Sigmoid colon (tissue), 7 donors: Measurements from ENCODE around the gene C3orf22. TPM values are rescaled to one million over a fixed set of nuclear protein-coding genes. Genes with fewer than 3 reads are reported as not detected.
A peak's percentile ranks its signal among the peaks of the same experiment; 100 is the strongest.

Experiments
- DNase-seq: peaks from one replicate; pipeline ENCODE4 v3.0.0-alpha.2; 2019
- H3K27ac ChIP-seq, 4 donors: fragments of 200-600 bp; sonication (generic); one replicate each; pipeline ENCODE4 v1.5.1; 2016 to 2019; ENCODE audit warnings: mild to moderate bottlenecking in 1 of 4
- H3K27me3 ChIP-seq, 3 donors: fragments of 200-600 bp; sonication (generic); one replicate each; pipeline ENCODE4 v1.5.1; 2019; ENCODE audit warnings: mild to moderate bottlenecking in 1 of 3
- H3K36me3 ChIP-seq, 4 donors: fragments of 200-600 bp; sonication (generic); one replicate each; pipeline ENCODE4 v1.5.1; 2016 to 2019
- H3K4me1 ChIP-seq, 4 donors: fragments of 200-600 bp; sonication (generic); one replicate each; pipeline ENCODE4 v1.5.1; 2017 to 2019
- H3K4me3 ChIP-seq, 4 donors: fragments of 200-600 bp; sonication (generic); one replicate each; pipeline ENCODE4 v1.5.1; 2017 to 2019; ENCODE audit warnings: mild to moderate bottlenecking in 2 of 4, moderate library complexity in 1 of 4
- H3K9me3 ChIP-seq, 4 donors: fragments of 200-600 bp in 3 of 4; sonication (generic) in 3 of 4; one replicate each; pipeline versions ENCODE4 v1.5.1 to v1.6.1; 2013 to 2019
- EP300 ChIP-seq, 4 donors: sonication (generic); formaldehyde crosslinking; IDR thresholded peaks; one replicate each; pipeline ENCODE4 v1.6.1; 2017; ENCODE audit warnings: antibody characterized with exemption in 4 of 4
- POLR2A ChIP-seq, 2 donors: fragments of 450-650 bp; IDR thresholded peaks; one replicate each; pipeline ENCODE4 v1.6.1; 2016; ENCODE audit warnings: antibody characterized with exemption in 2 of 2, mild to moderate bottlenecking in 2 of 2, moderate library complexity in 2 of 2
- POLR2AphosphoS5 ChIP-seq, 4 donors: sonication (generic); formaldehyde crosslinking; IDR thresholded peaks; one replicate each; pipeline ENCODE4 v1.6.1; 2017; ENCODE audit warnings: antibody characterized with exemption in 4 of 4
- WGBS, 2 donors: extraction: QIAGEN DNeasy Blood & Tissue Kit; methylation state at CpG; one replicate each; pipeline ENCODE4 v1.1.7; 2013; 5-methylcytosine and 5-hydroxymethylcytosine counted together
- intact Hi-C: fragments of 100-400 bp; cut with DNase I; formaldehyde crosslinking; loops from one replicate; pipeline ENCODE4 v1.15.1; 2023
- polyA plus RNA-seq, 3 donors: library from polyadenylated mRNA; stranded (reverse); fragments of 200-250 nt; gene quantifications; one replicate each; pipeline ENCODE4 v1.2.3, GENCODE V29; 2013
- total RNA-seq, 4 donors: library from RNA; depleted of rRNA; stranded (reverse); fragments of >200 nt; gene quantifications; one replicate each; pipeline ENCODE4 v1.1.0, GENCODE V29; 2016
- TF ChIP-seq, protein P1 (sequence below), 4 experiments: fragments of 450-650 bp in 3 of 4; fragments of 200-600 bp in 1 of 4; IDR thresholded peaks; one replicate each; pipeline ENCODE4 v1.5.1; 2016 to 2019; ENCODE audit warnings: antibody characterized with exemption in 4 of 4, mild to moderate bottlenecking in 3 of 4, moderate library complexity in 2 of 4
- donor health status: healthy with polysubstance abuse.
- donor health status: Bipolar disorder and iron deficiency.
- donor health status: healthy.

The C3orf22 gene
- total and polyA plus RNA-seq, 7 donors = 0.54 TPM; not detected in 6

DNA sequence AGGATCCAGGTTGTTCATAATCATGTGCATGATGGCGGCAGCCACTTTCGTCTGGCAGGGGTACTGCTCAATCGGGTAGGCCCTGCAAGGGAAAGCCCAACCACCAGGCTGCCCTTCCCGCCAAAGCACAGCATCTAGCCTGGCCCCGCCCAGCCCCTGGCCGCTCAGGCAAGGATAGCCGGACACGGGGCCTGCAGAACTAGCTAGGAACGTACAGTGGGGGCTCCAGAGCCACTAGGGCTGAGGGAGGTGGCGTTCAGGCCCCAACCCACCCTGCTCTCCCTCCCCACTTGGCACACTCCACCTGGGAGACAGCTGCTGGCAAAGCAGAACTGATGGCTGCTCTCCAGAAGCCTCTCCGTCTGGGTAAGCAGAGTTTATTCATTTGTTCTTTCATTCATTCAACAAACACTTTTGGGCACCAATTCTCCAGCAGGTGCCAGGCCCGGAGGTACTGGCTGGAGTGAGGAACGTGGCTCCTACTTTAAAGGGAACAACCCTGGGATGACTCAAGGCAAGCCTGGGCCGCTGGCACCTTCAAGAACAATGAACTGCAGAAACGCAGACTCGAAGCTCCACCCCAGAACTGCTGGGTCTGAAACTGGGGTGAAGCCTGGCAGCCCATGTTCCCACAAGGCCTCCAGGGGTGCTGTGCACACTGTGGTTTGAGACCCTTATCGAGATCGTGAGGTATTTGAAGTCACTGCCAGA, 49.0 kb downstream of the C3orf22 start:
- WGBS, 2 donors = 59 to 81% methylated on average over 18 of the region's 18 CpGs
- intact Hi-C loops = no loop called here
- Histone ChIP-seq H3K9me3 (no peaks in the 10 kb centered on the region), H3K4me1 (peaks cover 0 to 11% (median 0%) of the 10 kb centered on the region in 4 donors), H3K4me3 (no peak overlapping the region), H3K36me3 (no peaks in the 10 kb centered on the region), H3K27me3 (peaks cover 0 to 6% (median 0%) of the 10 kb centered on the region in 3 donors), H3K27ac (no peak overlapping the region)
- TF ChIP-seq, protein P1, sequence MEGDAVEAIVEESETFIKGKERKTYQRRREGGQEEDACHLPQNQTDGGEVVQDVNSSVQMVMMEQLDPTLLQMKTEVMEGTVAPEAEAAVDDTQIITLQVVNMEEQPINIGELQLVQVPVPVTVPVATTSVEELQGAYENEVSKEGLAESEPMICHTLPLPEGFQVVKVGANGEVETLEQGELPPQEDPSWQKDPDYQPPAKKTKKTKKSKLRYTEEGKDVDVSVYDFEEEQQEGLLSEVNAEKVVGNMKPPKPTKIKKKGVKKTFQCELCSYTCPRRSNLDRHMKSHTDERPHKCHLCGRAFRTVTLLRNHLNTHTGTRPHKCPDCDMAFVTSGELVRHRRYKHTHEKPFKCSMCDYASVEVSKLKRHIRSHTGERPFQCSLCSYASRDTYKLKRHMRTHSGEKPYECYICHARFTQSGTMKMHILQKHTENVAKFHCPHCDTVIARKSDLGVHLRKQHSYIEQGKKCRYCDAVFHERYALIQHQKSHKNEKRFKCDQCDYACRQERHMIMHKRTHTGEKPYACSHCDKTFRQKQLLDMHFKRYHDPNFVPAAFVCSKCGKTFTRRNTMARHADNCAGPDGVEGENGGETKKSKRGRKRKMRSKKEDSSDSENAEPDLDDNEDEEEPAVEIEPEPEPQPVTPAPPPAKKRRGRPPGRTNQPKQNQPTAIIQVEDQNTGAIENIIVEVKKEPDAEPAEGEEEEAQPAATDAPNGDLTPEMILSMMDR (IDR thresholded peaks at IDR 0.05) = no peak
- TF ChIP-seq EP300 (IDR thresholded peaks at IDR 0.05) = no peak
- no peak for TF ChIP-seq POLR2AphosphoS5 (IDR thresholded peaks at IDR 0.05)
- no peak for TF ChIP-seq POLR2A (IDR thresholded peaks at IDR 0.05)
- peak; percentile 57 for DNase-seq

DNA sequence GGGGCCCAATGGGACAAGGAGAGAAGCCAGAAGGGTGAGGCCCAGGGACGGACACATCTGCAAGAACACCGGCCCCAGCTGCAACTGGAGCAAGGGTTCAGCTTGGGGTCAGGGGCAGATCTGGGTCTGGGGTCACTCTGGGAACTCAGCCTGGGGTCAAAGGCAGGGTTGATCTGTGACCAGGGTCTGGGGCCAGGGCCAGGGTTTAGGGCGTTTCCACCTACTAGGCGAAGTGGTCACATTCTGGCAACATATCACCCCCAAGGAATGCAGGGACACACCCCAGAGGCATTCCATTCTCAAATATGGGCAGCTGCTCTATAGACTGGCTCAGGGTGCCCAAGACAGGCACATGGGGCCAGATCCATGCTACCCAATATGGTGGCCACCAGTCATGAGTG, 50.2 kb downstream of the C3orf22 start:
- no peaks in the 10 kb centered on the region for H3K36me3 ChIP-seq
- intact Hi-C loops = no loop called here
- H3K4me1 ChIP-seq = peaks cover 0 to 11% (median 0%) of the 10 kb centered on the region in 4 donors
- H3K9me3 ChIP-seq = no peaks in the 10 kb centered on the region
- WGBS, 2 donors = 93% methylated on average over 4 of the region's 4 CpGs
- H3K27ac ChIP-seq = no peak overlapping the region
- peak; percentile 56 for DNase-seq
- H3K4me3 ChIP-seq = no peak overlapping the region
- H3K27me3 ChIP-seq = peaks cover 0 to 11% (median 0%) of the 10 kb centered on the region in 3 donors
- TF ChIP-seq EP300 (IDR thresholded peaks at IDR 0.05) (no peak), POLR2AphosphoS5 (IDR thresholded peaks at IDR 0.05) (no peak)
- TF ChIP-seq, protein P1 (IDR thresholded peaks at IDR 0.05) = no peak

DNA sequence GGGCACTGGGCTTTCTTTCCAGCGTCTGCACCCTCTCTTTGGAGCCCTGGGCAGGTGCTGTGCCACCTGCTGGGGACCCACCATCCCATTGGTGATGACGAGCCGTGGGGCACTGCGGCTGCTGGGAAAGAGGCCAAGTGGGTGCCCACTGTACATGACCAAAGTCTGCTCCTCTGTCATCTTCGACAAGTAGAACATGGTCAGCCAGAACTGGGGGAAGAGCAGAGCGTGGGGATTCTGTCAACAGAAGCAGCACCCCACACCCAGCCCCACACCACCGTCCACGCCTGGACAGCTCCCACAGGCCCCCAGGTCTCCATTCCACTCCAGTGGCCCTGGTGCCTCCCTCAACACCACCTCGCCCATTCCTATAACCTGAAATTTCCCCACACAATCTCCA, 50.8 kb downstream of the C3orf22 start:
- 83 to 89% methylated on average over 9 of the region's 9 CpGs for WGBS, 2 donors
- H3K27me3 ChIP-seq = peaks cover 0 to 11% (median 0%) of the 10 kb centered on the region in 3 donors
- TF ChIP-seq EP300 (IDR thresholded peaks at IDR 0.05) (no peak), POLR2AphosphoS5 (IDR thresholded peaks at IDR 0.05) (no peak), POLR2A (IDR thresholded peaks at IDR 0.05) (no peak)
- TF ChIP-seq, protein P1 (IDR thresholded peaks at IDR 0.05) = no peak
- H3K36me3 ChIP-seq = no peaks in the 10 kb centered on the region
- no peaks in the 10 kb centered on the region for H3K9me3 ChIP-seq
- intact Hi-C loops = no loop called here
- peaks cover 0 to 11% (median 0%) of the 10 kb centered on the region in 4 donors for H3K4me1 ChIP-seq
- DNase-seq = no peak
- H3K27ac ChIP-seq = no peak overlapping the region
- H3K4me3 ChIP-seq = no peak overlapping the region

DNA sequence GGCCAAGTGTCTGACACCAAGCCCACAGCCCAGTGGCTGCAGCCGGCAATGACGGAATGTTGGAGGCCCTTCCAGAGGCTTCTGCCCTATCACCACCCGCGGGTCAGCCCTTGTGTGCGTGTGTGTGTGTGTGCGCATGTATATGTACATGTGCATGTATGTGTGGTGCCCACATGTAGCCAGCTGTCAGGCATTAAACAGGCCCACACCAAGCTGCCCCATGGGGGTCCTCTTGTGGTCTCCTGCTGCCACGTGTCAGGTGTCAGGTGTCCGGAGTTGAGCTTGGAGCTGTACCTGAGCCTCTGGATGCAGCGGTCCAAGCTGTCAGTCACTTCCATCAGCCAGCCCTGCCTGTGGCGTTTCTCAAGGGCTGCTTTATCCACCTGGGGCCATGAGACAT, 55.0 kb downstream of the C3orf22 start:
- no peaks in the 10 kb centered on the region for H3K4me1 ChIP-seq
- H3K27me3 ChIP-seq = peaks cover 0 to 11% (median 0%) of the 10 kb centered on the region in 3 donors
- 88 to 91% methylated on average over 10 of the region's 10 CpGs for whole genome bisulfite sequencing, 2 donors
- no peak overlapping the region for H3K4me3 ChIP-seq
- DNase-seq = no peak
- H3K27ac ChIP-seq = no peak overlapping the region
- intact Hi-C loops = no loop called here
- H3K9me3 ChIP-seq = no peaks in the 10 kb centered on the region
- no peaks in the 10 kb centered on the region for H3K36me3 ChIP-seq
- TF ChIP-seq POLR2AphosphoS5 (IDR thresholded peaks at IDR 0.05) = no peak
- no peak for TF ChIP-seq EP300 (IDR thresholded peaks at IDR 0.05)
- TF ChIP-seq, protein P1 (IDR thresholded peaks at IDR 0.05) = no peak
- no peak for TF ChIP-seq POLR2A (IDR thresholded peaks at IDR 0.05)
